Brain pericyte (primary cell): ENCODE results near the gene MISP.

Source experiments
- DNase-seq: peaks from one replicate; pipeline ENCODE4 v3.0.0-alpha.2; 2012; ENCODE audit warnings: low read depth, low spot score

MISP gene

DNA sequence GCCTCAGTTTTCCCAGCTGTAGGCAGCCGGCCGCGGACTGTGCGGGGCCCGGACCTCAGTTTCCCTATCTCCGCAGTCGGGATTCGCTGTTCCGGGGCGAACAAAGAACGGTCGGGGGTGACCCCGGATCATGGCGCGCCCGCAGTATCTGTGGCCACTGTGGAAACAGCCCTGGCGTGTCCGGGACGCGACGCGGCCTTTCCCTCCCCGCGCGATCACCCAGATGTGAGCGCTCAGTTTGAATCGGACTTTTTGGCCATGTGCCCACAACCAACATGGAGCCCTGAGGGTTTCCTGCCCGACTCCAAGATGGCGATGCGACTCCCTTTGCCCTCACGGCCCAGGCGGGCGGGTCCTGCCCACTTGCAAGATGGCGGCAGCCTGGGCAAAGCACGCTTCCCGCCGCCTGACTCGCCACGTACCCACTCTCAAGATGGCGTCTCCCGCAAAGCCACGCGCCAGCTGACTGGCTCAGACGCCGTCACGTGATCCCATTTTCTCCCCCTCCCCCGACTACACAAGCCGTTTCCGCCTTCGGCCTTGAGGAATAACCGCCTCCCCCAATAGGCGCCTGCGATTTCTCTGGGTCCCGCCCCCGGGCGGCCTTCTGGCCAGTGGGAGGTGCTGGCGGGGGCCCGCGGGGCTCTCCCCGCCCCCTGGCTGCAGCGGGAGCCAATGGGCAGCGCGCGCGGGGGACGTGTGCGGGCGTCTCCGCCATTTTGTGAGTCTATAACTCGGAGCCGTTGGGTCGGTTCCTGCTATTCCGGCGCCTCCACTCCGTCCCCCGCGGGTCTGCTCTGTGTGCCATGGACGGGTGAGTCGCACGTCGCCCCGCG is 46.0 kb downstream of the MISP start, which contains the start of gene PTBP1:
PTBP1 (plus strand) TSS at position 761 of the 836 bp plus-strand sequence; CDS start at position 807, 46 bp downstream.
- DNase-seq, result peak; percentile 100

DNA sequence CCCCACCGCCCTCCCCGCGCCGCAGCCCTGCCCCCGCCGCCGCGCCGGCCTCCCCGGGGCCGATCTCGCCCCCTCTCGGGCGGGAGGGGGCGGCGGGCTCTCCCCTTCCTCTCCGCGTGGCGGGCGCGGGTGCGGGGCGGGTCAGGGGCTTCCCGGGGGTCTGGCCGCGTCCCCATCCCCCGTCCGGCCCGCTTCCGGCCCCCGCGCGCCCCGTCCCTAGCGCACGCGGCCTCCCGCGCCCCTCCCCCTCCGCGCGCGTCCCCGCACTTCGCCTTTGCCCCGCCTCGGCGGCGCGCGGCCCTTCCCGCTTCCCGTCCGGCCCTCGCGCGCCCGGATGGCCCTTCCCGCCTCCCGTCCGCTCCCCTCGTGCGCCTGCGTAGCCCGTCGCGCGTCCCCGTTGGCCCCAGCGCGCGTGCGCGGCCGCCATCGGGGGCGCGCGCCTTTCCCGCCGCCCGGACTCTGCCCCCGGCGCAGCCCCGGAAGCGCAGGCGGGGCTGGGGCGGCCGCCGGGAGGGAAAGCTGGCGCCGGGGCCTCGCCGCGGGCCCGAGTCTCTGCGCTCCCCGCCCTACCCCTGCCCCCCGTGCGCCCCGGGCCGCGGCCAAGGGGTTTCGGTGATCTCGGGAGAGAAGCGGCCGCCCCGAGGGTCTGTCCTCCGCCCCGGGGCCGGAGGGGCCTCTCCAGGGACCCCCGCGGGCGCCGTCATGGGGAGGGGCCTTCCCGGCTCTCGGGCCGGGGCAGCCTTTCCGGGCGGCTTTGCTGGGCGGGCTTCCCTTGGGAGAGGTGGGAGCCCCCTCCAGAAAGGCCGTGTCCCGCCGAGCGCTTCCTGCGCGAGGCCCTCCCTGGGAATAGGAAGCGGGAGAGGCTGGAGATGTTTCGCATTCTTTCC is 46.9 kb downstream of the MISP start:
- no peak for DNase-seq

- no peak for DNase-seq
These were observed 47.6 kb downstream of the MISP start for GRCh38 chr19:798415-799075.

- DNase-seq, result no peak
These were observed 48.4 kb downstream of the MISP start for GRCh38 chr19:799076-799881.

DNA sequence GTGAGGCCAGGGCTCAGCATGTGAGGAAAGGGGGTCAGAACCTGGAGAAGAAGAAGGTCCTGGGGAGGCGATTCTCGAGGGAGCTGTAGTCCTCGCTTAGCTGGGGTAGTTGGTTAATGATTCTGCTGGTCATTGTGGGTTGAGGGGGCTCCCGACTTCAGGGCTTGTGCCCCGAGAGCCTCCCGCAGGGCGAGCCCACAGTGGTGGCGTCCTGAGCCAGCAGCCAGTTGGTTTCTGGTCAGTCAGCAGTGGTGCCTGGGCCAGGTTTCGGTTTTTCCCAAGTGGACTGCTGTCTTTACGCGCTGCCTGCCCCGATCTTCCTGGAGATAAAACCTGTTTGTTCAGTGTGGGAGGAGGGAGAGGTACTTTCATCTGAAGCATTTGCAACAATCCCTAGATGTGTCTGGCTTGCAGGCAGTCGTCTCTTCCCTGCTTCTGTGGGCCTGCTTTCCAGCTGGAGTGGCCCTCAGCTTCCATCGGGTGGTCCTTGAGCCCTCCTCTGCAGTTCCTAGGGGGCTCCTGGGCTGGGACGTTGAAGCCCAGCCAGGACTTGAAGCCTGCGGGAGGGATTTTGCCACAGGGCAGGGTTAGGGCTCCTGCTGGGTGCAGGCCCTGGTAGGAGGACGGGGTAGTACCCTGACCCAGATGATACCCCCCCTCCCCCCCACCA is 49.6 kb downstream of the MISP start:
- no peak for DNase-seq

DNA sequence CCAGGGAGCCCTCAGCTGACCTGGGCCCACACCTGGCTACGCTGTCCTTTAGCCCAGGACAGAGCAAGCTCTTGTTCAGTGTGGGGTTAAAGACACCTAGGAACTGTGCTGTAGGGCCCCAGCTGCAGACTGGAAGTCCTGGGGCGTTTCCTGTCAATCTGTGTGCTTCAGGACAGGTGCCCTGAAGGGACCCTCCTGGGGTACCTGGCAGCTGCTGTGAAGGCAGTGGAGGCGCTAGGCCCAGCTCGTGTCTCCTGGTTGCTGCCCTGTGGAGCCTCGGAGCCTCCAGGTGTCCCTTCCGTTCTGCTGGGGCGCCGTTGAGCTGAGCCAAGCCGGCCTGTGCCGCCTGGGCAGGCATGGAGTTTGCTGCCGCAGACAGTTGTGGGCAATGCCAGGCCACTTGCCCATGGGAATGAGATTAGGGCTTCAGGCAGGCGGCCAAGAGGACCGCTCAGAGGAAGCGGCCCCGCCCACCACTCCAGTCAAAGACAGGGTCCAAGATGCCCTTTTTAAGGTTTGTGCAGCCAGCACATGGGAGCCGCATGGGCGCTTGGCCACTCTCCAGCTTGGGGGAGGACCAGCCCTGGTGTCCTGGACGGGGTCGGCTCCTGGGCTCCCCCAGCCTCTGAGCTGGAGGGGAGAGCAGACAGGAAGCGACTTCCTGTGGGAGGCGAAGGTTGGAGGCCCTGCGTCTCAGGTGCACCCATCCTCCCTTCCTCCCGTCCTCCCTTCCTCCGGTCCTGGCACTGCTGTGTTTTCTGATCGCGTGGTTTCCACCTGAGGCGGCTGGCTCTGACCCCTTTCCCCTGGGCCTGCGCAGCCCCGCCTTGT is 50.3 kb downstream of the MISP start:
- no peak for DNase-seq

DNA sequence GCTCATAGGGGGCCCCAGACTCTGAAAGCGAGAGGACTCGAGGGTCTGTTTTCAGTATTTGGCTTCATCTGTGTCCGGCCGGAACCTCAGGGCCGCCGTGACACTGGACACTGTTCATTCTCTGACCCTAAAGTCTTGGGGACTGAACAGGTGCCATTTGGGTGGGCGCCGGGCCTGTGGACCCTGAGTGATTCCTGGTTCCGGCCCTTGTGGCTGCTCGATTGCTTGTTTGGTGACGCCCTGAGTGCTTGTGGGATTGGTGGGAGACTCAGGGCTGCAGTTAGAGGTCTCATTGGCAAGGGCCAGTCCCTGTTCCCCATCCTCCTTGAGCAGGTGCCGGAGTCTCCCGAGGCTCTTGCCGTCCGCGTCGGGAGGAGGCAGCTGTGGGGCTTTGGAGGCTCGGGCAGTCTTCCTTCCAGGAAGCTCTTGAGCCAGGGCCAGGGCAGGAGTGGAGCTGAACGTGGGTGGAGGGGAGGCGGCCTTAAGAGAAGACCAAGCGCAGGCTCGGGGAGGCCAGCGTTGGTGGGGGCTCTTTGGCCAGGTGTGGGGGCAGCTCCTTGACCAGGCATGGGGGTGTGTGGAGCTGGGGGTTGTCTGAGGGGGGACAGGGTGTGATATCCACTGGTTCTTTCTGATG is 51.1 kb downstream of the MISP start:
- DNase-seq, result no peak

GRCh38 chr19:802498-803098 is 51.7 kb downstream of the MISP start:
- DNase-seq, result no peak

DNA sequence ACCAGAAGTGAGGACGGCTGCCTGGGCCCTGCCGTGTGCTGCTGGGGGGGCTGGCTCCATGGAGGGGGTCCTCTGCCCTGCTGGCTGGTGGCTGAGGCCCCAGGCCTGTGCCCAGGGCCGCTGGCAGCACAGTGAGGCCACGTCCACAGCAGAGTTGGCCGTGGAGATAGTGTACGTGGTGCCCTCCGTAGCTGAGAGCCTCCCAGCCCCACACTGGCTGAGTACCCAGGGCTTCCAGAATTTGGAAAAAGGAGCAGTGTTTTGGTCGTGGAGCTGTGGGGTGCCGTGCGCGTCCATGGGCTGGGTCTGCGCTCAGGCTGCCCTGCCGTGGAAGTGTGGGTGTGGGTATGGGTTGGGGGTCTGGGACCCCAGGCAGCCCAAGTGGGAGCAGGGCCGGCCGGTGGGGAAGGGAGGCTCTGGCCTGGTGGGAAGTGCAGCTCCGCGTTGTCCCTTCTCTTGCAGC is 52.2 kb downstream of the MISP start:
- DNase-seq, result no peak

DNA sequence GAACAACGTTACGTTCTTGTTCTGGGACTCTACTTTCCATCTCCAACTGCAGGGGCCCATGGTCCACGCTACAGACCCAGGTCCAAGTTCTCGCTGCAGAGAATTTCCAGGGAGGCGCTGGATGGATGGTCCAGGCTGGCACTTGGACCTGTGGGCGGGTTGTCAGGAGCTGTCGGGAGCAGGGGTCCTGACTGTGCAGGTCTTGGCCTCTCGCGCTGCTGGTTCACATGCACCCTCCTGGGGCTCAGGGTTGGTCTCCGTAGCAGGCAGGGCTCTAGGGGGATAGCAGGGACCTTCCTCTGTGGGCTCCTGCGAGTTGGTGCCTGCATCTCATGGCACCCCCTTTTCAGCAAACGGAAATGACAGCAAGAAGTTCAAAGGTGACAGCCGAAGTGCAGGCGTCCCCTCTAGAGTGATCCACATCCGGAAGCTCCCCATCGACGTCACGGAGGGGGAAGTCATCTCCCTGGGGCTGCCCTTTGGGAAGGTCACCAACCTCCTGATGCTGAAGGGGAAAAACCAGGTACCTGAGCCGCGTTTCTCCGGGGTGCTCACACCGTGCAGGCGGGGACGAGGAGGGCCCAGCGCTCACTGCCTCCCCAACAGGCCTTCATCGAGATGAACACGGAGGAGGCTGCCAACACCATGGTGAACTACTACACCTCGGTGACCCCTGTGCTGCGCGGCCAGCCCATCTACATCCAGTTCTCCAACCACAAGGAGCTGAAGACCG is 52.9 kb downstream of the MISP start:
- no peak for DNase-seq

GRCh38 chr19:804419-805165 is 53.7 kb downstream of the MISP start:
- no peak for DNase-seq

GRCh38 chr19:805166-805551 is 54.2 kb downstream of the MISP start:
- no peak for DNase-seq

- no peak for DNase-seq
These were observed 55.0 kb downstream of the MISP start for GRCh38 chr19:805600-806550.

DNA sequence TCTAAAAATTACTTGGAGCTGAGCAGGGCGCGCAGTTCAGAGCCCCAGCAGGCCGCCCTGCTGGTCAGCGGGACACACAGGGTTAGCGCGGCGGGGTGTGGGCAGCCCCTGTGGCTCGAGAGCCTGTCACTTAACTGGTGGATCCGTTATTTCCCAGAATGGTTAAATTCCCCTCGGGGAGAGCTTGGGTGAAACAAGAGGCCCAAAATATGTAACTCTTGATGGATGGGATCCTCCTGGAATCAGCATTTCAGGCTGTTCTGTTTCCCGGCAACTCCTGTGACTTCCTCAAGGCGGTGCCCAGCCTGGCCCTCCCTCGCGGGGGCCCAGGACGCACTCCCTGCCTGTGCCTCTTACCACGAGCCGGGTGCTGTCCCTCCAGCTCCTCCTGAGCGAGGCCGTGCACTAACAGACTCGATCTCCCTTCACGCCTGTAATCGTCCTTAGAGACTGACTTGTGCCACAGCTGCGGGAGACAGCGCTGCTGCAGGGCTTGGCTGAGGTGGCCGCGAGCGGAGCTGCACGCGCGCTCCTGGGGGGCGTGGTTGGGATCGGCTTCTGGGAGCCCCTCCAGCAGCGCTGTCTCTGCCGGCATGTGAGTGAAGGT is 56.0 kb downstream of the MISP start:
- no peak for DNase-seq

- no peak for DNase-seq
These were observed 56.9 kb downstream of the MISP start for GRCh38 chr19:807627-808422.
